Measurements from ENCODE around the gene PCNA. TPM values are rescaled to one million over a fixed set of nuclear protein-coding genes. Genes with fewer than 3 reads are reported as not detected.
"Not testable (repeated sequence)": the region's sequence is repeated elsewhere in the genome, so short reads cannot be mapped to it uniquely, and the experiment has no call there.

PCNA gene
- total RNA-seq, 1 experiment from 2014 or later = 273 TPM

DNA sequence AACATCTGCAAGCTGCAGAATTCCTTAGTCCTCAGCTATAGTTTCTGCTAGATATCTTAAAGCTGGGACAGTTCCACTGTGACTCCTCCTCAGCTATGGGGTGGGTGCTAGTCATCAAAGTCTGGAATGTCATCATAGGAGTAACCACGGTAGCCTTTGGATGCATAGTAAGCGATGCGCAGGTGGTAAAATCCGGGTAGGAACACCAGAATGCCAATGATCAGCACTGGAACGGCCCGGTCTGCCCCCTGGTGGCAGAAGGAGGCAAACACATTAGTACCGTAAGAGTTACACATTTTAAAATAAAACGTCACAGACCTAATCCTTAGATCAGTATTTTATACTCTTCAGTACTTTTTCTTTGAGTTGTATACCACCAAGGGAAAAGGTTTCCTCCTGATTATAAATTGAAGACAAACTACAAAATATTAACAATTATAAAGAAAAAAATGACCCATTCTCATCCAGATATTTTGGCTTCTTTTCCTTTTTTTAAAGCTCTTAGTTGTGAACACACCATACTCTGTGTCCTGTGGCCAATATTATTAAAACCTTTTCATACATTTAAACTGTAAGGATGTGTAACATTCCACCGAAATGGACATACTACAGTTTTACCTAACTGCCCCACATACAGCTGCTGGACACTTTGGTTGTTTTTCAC lies 18.9 kb downstream of the PCNA start:
- no peak overlapping the region for H2AFZ ChIP-seq (ENCODE audit: low read depth, low read length, poor library complexity, severe bottlenecking)
- ATAC-seq = peak; percentile 94
- RAD21 ChIA-PET (ENCODE audit: low non-redundant PET in 1 of 2, low total read pairs in 2 of 2, uncharacterized antibody in 2 of 2, unreplicated experiment in 2 of 2) = interaction anchor here in 1 of 2 experiments (0.6 kb wide), 1 partner anchor 43 kb away, joined by 3 read pairs; no protein-coding TSS in a partner anchor
- no peak overlapping the region for H3K9ac ChIP-seq (ENCODE audit: low read length)
- peak; percentile 39 for DNase-seq (ENCODE audit: low read depth, low spot score)
- no peak overlapping the region for H3K4me2 ChIP-seq (ENCODE audit: low read length)
- TF ChIP-seq ZNF274 (IDR thresholded peaks at IDR 0.05; ENCODE audit: low read depth, low read length) (no peak), CEBPB (IDR thresholded peaks at IDR 0.05; ENCODE audit: low read depth) (no peak), EZH2phosphoT487 (IDR thresholded peaks at IDR 0.05; ENCODE audit: borderline replicate concordance) (no peak), CBX3 (IDR thresholded peaks at IDR 0.05; ENCODE audit: low read depth) (no peak), RAD21 (IDR thresholded peaks at IDR 0.05; ENCODE audit: low read depth) (peak; percentile 85)
- TF ChIP-seq, protein P1, sequence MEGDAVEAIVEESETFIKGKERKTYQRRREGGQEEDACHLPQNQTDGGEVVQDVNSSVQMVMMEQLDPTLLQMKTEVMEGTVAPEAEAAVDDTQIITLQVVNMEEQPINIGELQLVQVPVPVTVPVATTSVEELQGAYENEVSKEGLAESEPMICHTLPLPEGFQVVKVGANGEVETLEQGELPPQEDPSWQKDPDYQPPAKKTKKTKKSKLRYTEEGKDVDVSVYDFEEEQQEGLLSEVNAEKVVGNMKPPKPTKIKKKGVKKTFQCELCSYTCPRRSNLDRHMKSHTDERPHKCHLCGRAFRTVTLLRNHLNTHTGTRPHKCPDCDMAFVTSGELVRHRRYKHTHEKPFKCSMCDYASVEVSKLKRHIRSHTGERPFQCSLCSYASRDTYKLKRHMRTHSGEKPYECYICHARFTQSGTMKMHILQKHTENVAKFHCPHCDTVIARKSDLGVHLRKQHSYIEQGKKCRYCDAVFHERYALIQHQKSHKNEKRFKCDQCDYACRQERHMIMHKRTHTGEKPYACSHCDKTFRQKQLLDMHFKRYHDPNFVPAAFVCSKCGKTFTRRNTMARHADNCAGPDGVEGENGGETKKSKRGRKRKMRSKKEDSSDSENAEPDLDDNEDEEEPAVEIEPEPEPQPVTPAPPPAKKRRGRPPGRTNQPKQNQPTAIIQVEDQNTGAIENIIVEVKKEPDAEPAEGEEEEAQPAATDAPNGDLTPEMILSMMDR (IDR thresholded peaks at IDR 0.05 in 2 of 3, conservative IDR thresholded peaks at IDR 0.05 in 1 of 3; ENCODE audit: borderline replicate concordance in 1 of 3, insufficient read depth in 1 of 3, low read depth in 2 of 3, low read length in 2 of 3) = peak; percentile 71 to 87 (median 73)
- POLR2A ChIA-PET = no interaction called here
- no peaks in the 10 kb centered on the region for H3K27me3 ChIP-seq (ENCODE audit: insufficient read depth, low read length)
- no peak overlapping the region for H3K4me3 ChIP-seq (replicated peaks in 1 of 2; ENCODE audit: low read depth in 1 of 2, low read length in 2 of 2)
- BruUV-seq (replicated peaks) = no TSS peak
- H3K79me2 ChIP-seq (ENCODE audit: insufficient read depth, low read length) = peaks cover 13% of the 10 kb centered on the region; the same call in 1 of the 2 replicates
- H3K36me3 ChIP-seq (ENCODE audit: control insufficient read depth in 1 of 2, insufficient read depth in 2 of 2, low read length in 2 of 2) = peaks cover 33 to 35% of the 10 kb centered on the region in 2 experiments; a peak in 3 of 4 replicates
- no peaks in the 10 kb centered on the region for H3K4me1 ChIP-seq (ENCODE audit: control insufficient read depth in 1 of 2, insufficient read depth in 2 of 2, low read length in 2 of 2)
- no peaks in the 10 kb centered on the region for H4K20me1 ChIP-seq (ENCODE audit: insufficient read depth)
- no peaks in the 10 kb centered on the region for H3K9me3 ChIP-seq (ENCODE audit: control insufficient read depth in 1 of 2, insufficient read depth in 1 of 2, low read depth in 1 of 2, low read length in 2 of 2)
- intact Hi-C loops (cut with micrococcal nuclease) = loop anchor here (1.0 to 5.0 kb wide), 3 partner anchors 45 to 494 kb away; no protein-coding TSS in a partner anchor
- no peaks in the 10 kb centered on the region for H3K9me2 ChIP-seq (ENCODE audit: insufficient read depth)
- H3K27ac ChIP-seq (ENCODE audit: low read depth, low read length) = peak overlapping the region; percentile 41; the same call in 1 of the 2 replicates
- CTCF ChIA-PET = interaction anchor here (0.6 to 2.2 kb wide), 16 partner anchors 19 to 494 kb away, joined by 3 to 11 read pairs (median 4); partner anchors contain the start of genes CDS2 and PCNA

DNA sequence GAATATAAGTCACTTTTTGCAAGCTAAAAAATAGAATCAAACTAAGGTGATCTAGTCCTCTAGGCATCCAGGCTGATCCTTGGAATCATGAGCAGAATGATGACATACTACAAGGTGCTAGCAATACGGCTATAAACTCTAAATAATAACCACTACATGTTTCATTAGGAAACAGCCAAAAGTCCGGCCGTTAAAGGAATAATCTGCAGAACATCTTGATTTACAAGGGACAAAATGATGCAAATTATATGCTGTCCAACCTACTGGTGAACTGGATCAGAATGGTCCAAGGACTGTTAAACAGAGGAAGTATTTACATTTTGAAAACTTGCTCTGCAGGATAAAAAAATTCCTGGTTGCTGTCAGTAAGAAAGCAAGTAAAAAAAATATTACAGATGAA lies 19.8 kb downstream of the PCNA start:
- DNase-seq (ENCODE audit: low read depth, low spot score) = not testable (repeated sequence)

DNA sequence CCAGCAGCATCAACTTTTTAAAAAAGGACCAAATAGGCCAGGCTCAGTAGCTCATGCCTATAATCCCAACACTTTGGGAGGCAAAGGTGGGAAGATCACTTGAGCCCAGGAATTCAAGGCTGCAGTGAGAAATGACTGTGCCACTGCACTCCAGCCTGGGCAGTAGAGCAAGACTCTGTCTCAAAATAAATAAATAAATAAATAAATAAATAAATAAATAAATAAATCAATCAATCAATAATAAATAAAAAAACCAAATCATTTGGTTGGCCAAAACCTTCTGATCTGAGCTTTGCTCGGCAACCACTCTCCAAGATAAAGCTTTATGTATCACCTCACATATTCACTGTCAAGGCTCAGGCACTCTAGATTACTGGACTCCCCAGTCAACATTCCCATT lies 20.7 kb downstream of the PCNA start:
- H3K4me2 ChIP-seq (ENCODE audit: low read length); DNase-seq (ENCODE audit: low read depth, low spot score); H4K20me1 ChIP-seq (ENCODE audit: insufficient read depth); BruUV-seq (replicated peaks); H3K4me3 ChIP-seq (replicated peaks in 1 of 2; ENCODE audit: low read depth in 1 of 2, low read length in 2 of 2); intact Hi-C loops (cut with micrococcal nuclease); H3K4me1 ChIP-seq (ENCODE audit: control insufficient read depth in 1 of 2, insufficient read depth in 2 of 2, low read length in 2 of 2); H3K79me2 ChIP-seq (ENCODE audit: insufficient read depth, low read length); RAD21 ChIA-PET (ENCODE audit: low non-redundant PET in 1 of 2, low total read pairs in 2 of 2, uncharacterized antibody in 2 of 2, unreplicated experiment in 2 of 2); H3K9ac ChIP-seq (ENCODE audit: low read length); H3K9me2 ChIP-seq (ENCODE audit: insufficient read depth); H3K27ac ChIP-seq (ENCODE audit: low read depth, low read length); H3K27me3 ChIP-seq (ENCODE audit: insufficient read depth, low read length); H3K9me3 ChIP-seq (ENCODE audit: control insufficient read depth in 1 of 2, insufficient read depth in 1 of 2, low read depth in 1 of 2, low read length in 2 of 2); ATAC-seq; H2AFZ ChIP-seq (ENCODE audit: low read depth, low read length, poor library complexity, severe bottlenecking); POLR2A ChIA-PET: not testable (repeated sequence)
- peaks cover 26 to 28% of the 10 kb centered on the region in 2 experiments; a peak in 3 of 4 replicates for H3K36me3 ChIP-seq (ENCODE audit: control insufficient read depth in 1 of 2, insufficient read depth in 2 of 2, low read length in 2 of 2)
- CTCF ChIA-PET = interaction anchor here (2.2 kb wide), 1 partner anchor 485 kb away, joined by 5 read pairs; no protein-coding TSS in a partner anchor

More for the DNA sequence above, 19.8 kb downstream of the PCNA start:
- H3K9me2 ChIP-seq (ENCODE audit: insufficient read depth); ATAC-seq; H3K4me1 ChIP-seq (ENCODE audit: control insufficient read depth in 1 of 2, insufficient read depth in 2 of 2, low read length in 2 of 2); H3K27me3 ChIP-seq (ENCODE audit: insufficient read depth, low read length); H2AFZ ChIP-seq (ENCODE audit: low read depth, low read length, poor library complexity, severe bottlenecking); RAD21 ChIA-PET (ENCODE audit: low non-redundant PET in 1 of 2, low total read pairs in 2 of 2, uncharacterized antibody in 2 of 2, unreplicated experiment in 2 of 2); H3K27ac ChIP-seq (ENCODE audit: low read depth, low read length); H3K9ac ChIP-seq (ENCODE audit: low read length); H3K4me2 ChIP-seq (ENCODE audit: low read length); H3K9me3 ChIP-seq (ENCODE audit: control insufficient read depth in 1 of 2, insufficient read depth in 1 of 2, low read depth in 1 of 2, low read length in 2 of 2); H3K4me3 ChIP-seq (replicated peaks in 1 of 2; ENCODE audit: low read depth in 1 of 2, low read length in 2 of 2); H4K20me1 ChIP-seq (ENCODE audit: insufficient read depth); POLR2A ChIA-PET: not testable (repeated sequence)
- CTCF ChIA-PET = interaction anchor here (1.4 to 2.2 kb wide), 4 partner anchors 19 to 486 kb away, joined by 4 to 9 read pairs (median 5); partner anchors contain the start of gene CDS2
- intact Hi-C loops (cut with micrococcal nuclease) = loop anchor here (1.0 to 5.0 kb wide), 2 partner anchors 44 to 143 kb away; no protein-coding TSS in a partner anchor
- TSS peak; percentile 29 for BruUV-seq (replicated peaks)
- H3K79me2 ChIP-seq (ENCODE audit: insufficient read depth, low read length) = peaks cover 13% of the 10 kb centered on the region; the same call in 1 of the 2 replicates
- H3K36me3 ChIP-seq (ENCODE audit: control insufficient read depth in 1 of 2, insufficient read depth in 2 of 2, low read length in 2 of 2) = peaks cover 31 to 33% of the 10 kb centered on the region in 2 experiments; a peak in 3 of 4 replicates
